ENCODE data around the gene KCNJ5. TPM values are rescaled to one million over a fixed set of nuclear protein-coding genes. Genes with fewer than 3 reads are reported as not detected.
"Not testable (repeated sequence)": the region's sequence is repeated elsewhere in the genome, so short reads cannot be mapped to it uniquely, and the experiment has no call there.

Gene KCNJ5
- total RNA-seq, 4 donors from 2014 or later: 0.30 to 1.2 (median 0.76) TPM

- DNase-seq (ENCODE audit: low spot score in 2 of 2): no peak
- no peaks in the 10 kb centered on the region for H3K4me1 ChIP-seq
- TF ChIP-seq CTCF (IDR thresholded peaks at IDR 0.05) (no peak), POLR2A (IDR thresholded peaks at IDR 0.05) (no peak), EP300 (IDR thresholded peaks at IDR 0.05) (no peak)
- WGBS, 2 donors: 61 to 73% methylated on average over 4 to 5 of the region's 5 CpGs
- no peak overlapping the region for H3K4me3 ChIP-seq
- no peaks in the 10 kb centered on the region for H3K9me3 ChIP-seq
- H3K36me3 ChIP-seq: no peaks in the 10 kb centered on the region
- H3K27ac ChIP-seq: no peak overlapping the region
- H3K27me3 ChIP-seq: peaks cover 0 to 4% of the 10 kb centered on the region in 2 donors
These were observed 26.1 kb downstream of the KCNJ5 start for GRCh38 chr11:128917144-128917724.

GRCh38 chr11:128919216-128919615 is 28.1 kb downstream of the KCNJ5 start:
- no peak overlapping the region for H3K4me3 ChIP-seq
- H3K27ac ChIP-seq: no peak overlapping the region
- no peak for DNase-seq (ENCODE audit: low spot score in 2 of 2)
- no peaks in the 10 kb centered on the region for H3K36me3 ChIP-seq
- no peaks in the 10 kb centered on the region for H3K9me3 ChIP-seq
- no peaks in the 10 kb centered on the region for H3K27me3 ChIP-seq
- 60 to 88% methylated on average over 5 of the region's 5 CpGs for WGBS, 2 donors
- H3K4me1 ChIP-seq: no peaks in the 10 kb centered on the region
- no peak for TF ChIP-seq CTCF (IDR thresholded peaks at IDR 0.05)
- TF ChIP-seq EP300 (IDR thresholded peaks at IDR 0.05): no peak
- TF ChIP-seq POLR2A (IDR thresholded peaks at IDR 0.05): no peak

DNA sequence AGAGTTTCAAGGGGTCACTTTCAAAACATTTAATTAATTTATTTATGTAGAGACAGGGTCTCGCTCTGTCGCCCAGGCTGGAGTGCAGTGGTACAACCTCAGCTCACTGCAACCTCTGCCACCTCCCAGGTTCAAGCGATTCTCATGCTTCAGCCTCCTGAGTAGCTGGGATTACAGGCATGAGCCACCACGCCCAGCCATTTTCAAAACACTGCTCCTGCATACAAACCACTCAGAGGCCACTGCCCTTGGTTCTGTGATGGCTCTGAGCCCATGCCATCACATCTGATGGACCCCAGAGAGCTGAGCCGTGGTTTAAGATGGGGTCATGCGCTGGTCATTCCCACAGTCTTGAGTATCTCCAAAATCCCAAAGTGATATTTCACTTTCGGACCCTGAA is 28.5 kb downstream of the KCNJ5 start:
- not testable (repeated sequence) for H3K9me3 ChIP-seq; H3K27ac ChIP-seq; H3K36me3 ChIP-seq; H3K4me1 ChIP-seq; DNase-seq (ENCODE audit: low spot score in 2 of 2); H3K4me3 ChIP-seq; H3K27me3 ChIP-seq
- 77 to 81% methylated on average over 7 of the region's 7 CpGs for WGBS, 2 donors

GRCh38 chr11:128920666-128921065 is 29.5 kb downstream of the KCNJ5 start:
- H3K4me1 ChIP-seq: no peaks in the 10 kb centered on the region
- DNase-seq (ENCODE audit: low spot score in 2 of 2): no peak
- no peaks in the 10 kb centered on the region for H3K9me3 ChIP-seq
- no peak overlapping the region for H3K27ac ChIP-seq
- H3K27me3 ChIP-seq: no peaks in the 10 kb centered on the region
- no peaks in the 10 kb centered on the region for H3K36me3 ChIP-seq
- no peak overlapping the region for H3K4me3 ChIP-seq
- TF ChIP-seq POLR2A (IDR thresholded peaks at IDR 0.05): no peak
- no peak for TF ChIP-seq EP300 (IDR thresholded peaks at IDR 0.05)
- no peak for TF ChIP-seq CTCF (IDR thresholded peaks at IDR 0.05)
- WGBS, 2 donors: 91 to 95% methylated on average over 15 of the region's 15 CpGs

DNA sequence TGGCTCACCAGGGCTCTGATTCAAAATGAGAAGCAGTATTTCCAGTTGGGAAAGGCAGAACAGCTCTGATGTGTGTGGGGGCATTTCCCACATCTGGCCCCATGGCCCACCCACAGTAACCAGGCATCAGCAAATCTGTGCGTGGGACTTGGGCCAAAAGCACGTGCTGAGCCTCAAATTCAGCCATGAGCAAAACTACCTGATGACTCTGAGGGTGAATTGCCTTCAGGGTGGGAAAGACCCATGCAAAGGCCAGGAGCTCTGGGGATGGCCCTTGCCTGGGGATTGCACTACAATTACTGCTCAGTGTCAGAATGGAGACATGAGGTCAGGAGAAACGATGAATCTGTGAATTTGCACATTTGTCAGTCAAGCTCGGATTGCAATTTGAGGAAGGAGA is 30.6 kb downstream of the KCNJ5 start:
- no peak for DNase-seq (ENCODE audit: low spot score in 2 of 2)
- TF ChIP-seq POLR2A (IDR thresholded peaks at IDR 0.05) (no peak), EP300 (IDR thresholded peaks at IDR 0.05) (no peak)
- no peaks in the 10 kb centered on the region for H3K9me3 ChIP-seq
- WGBS, 2 donors: 68 to 70% methylated on average over 4 of the region's 4 CpGs
- H3K27me3 ChIP-seq: no peaks in the 10 kb centered on the region
- no peak overlapping the region for H3K4me3 ChIP-seq
- no peak overlapping the region for H3K27ac ChIP-seq
- H3K4me1 ChIP-seq: no peaks in the 10 kb centered on the region
- H3K36me3 ChIP-seq: no peaks in the 10 kb centered on the region

DNA sequence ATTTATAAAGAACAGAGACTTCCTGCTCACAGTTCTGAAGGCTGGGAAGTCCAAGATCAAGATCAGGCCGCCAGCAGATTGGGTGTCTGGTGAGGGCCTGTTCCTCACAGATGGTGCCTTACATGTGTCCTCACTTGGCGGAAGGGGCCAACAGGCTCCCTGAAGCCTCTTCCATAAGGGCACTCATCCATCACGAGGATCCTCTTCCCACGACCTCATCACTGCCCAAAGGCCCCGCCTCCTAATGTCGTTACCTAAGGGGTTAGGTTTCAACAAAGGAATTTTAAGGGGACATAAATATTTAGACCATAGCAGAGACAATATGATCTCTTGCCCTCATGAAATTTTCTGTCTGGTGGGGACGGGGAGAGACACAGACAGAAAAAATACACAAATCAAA is 32.9 kb downstream of the KCNJ5 start:
- no peak overlapping the region for H3K4me3 ChIP-seq
- H3K9me3 ChIP-seq: no peaks in the 10 kb centered on the region
- DNase-seq (ENCODE audit: low spot score in 2 of 2): no peak
- H3K27ac ChIP-seq: no peak overlapping the region
- WGBS, 2 donors: 77 to 78% methylated on average over 7 of the region's 7 CpGs
- no peaks in the 10 kb centered on the region for H3K27me3 ChIP-seq
- no peaks in the 10 kb centered on the region for H3K36me3 ChIP-seq
- TF ChIP-seq POLR2A (IDR thresholded peaks at IDR 0.05): no peak
- no peak for TF ChIP-seq CTCF (IDR thresholded peaks at IDR 0.05)
- TF ChIP-seq EP300 (IDR thresholded peaks at IDR 0.05): no peak
- H3K4me1 ChIP-seq: no peaks in the 10 kb centered on the region

Data from tibial nerve (tissue), 4 donors.